ENCODE measurements around the gene ZC3H18.

ZC3H18 gene

GRCh38 chr16:88554711-88555264 is 15.4 kb upstream of the ZC3H18 start:
- peaks cover 8 to 9% of the 10 kb centered on the region in 2 experiments for H3K4me1 ChIP-seq (ENCODE audit: control insufficient read depth in 1 of 2, insufficient read depth in 1 of 2, low read depth in 1 of 2, low read length in 1 of 2)
- no peak for TF ChIP-seq CTCF (IDR thresholded peaks at IDR 0.05)

GRCh38 chr16:88556294-88556988 is 13.8 kb upstream of the ZC3H18 start:
- Histone ChIP-seq H3K4me3 (ENCODE audit: low read depth in 1 of 2, low read length in 1 of 2) (no peak overlapping the region), H3K36me3 (no peaks in the 10 kb centered on the region), H3K4me1 (ENCODE audit: control insufficient read depth in 1 of 2, insufficient read depth in 1 of 2, low read depth in 1 of 2, low read length in 1 of 2) (no peaks in the 10 kb centered on the region), H3K9me3 (no peaks in the 10 kb centered on the region), H3K27ac (no peak overlapping the region), H3K27me3 (peaks cover 57% of the 10 kb centered on the region)
- no peak for TF ChIP-seq CTCF (IDR thresholded peaks at IDR 0.05)

More at GRCh38 chr16:88554711-88555264, 15.4 kb upstream of the ZC3H18 start:
- Histone ChIP-seq H3K27me3 (peaks cover 50% of the 10 kb centered on the region), H3K4me3 (ENCODE audit: low read depth in 1 of 2, low read length in 1 of 2) (no peak overlapping the region), H3K27ac (no peak overlapping the region), H3K36me3 (no peaks in the 10 kb centered on the region), H3K9me3 (no peaks in the 10 kb centered on the region)

- peaks cover 2 to 4% of the 10 kb centered on the region in 2 experiments for H3K4me1 ChIP-seq (ENCODE audit: control insufficient read depth in 1 of 2, insufficient read depth in 1 of 2, low read depth in 1 of 2, low read length in 1 of 2)
- H3K36me3 ChIP-seq: no peaks in the 10 kb centered on the region
- H3K27me3 ChIP-seq: peaks cover 44% of the 10 kb centered on the region
- no peak for TF ChIP-seq CTCF (IDR thresholded peaks at IDR 0.05)
- no peak overlapping the region for H3K4me3 ChIP-seq (ENCODE audit: low read depth in 1 of 2, low read length in 1 of 2)
- no peaks in the 10 kb centered on the region for H3K9me3 ChIP-seq
- H3K27ac ChIP-seq: no peak overlapping the region
Observed at GRCh38 chr16:88558457-88559442, 11.5 kb upstream of the ZC3H18 start.

- H3K27ac ChIP-seq: no peak overlapping the region
- TF ChIP-seq CTCF (IDR thresholded peaks at IDR 0.05): no peak
- peaks cover 2 to 4% of the 10 kb centered on the region in 2 experiments for H3K4me1 ChIP-seq (ENCODE audit: control insufficient read depth in 1 of 2, insufficient read depth in 1 of 2, low read depth in 1 of 2, low read length in 1 of 2)
- no peaks in the 10 kb centered on the region for H3K36me3 ChIP-seq
- peaks cover 36% of the 10 kb centered on the region for H3K27me3 ChIP-seq
- no peaks in the 10 kb centered on the region for H3K9me3 ChIP-seq
- no peak overlapping the region for H3K4me3 ChIP-seq (ENCODE audit: low read depth in 1 of 2, low read length in 1 of 2)
Observed at GRCh38 chr16:88560714-88561484, 9.3 kb upstream of the ZC3H18 start.
